GM13977 (cell line): ENCODE results near the gene EPS8L1.
A peak's percentile ranks its signal among the peaks of the same experiment; 100 is the strongest.

Source experiments
- DNase-seq: peaks from one replicate; pipeline ENCODE4 v3.0.0; 2012; ENCODE audit warnings: low spot score
- CTCF ChIP-seq: IDR thresholded peaks from 2 replicates; pipeline ENCODE4 v1.5.1; 2012; ENCODE audit warnings: mild to moderate bottlenecking, control low read depth; ENCODE audit not compliant: insufficient read depth; ENCODE audit errors: extremely low read depth, missing control alignments
- in situ Hi-C: fragments of 300-500 bp; cut with MboI; formaldehyde crosslinking; loops from one replicate; pipeline ENCODE4 v1.12.0; 2022; ENCODE audit warnings: low sequenced_read_pairs, low pct_unique_long_range_greater_than_20kb, mixed read lengths, inconsistent platforms; ENCODE audit not compliant: unreplicated experiment

The EPS8L1 gene

GRCh38 chr19:55096061-55096701, 20.5 kb downstream of the EPS8L1 start:
- in situ Hi-C loops = no loop called here
- no peak for DNase-seq
- no peak for TF ChIP-seq CTCF

- in situ Hi-C loops = no loop called here
- no peak for DNase-seq
- TF ChIP-seq CTCF = no peak
Measured at GRCh38 chr19:55097864-55098715, 22.4 kb downstream of the EPS8L1 start.

- in situ Hi-C loops = no loop called here
- peak; percentile 16 for TF ChIP-seq CTCF
- no peak for DNase-seq
Measured at GRCh38 chr19:55098716-55099556, 23.3 kb downstream of the EPS8L1 start.

GRCh38 chr19:55099557-55100506, 24.2 kb downstream of the EPS8L1 start:
- TF ChIP-seq CTCF = peak; percentile 26
- no peak for DNase-seq
- in situ Hi-C loops = loop anchor here (25.0 kb wide), 1 partner anchor 638 kb away; the partner anchor contains the start of genes CDC42EP5 and LENG9

GRCh38 chr19:55101261-55101660, 25.6 kb downstream of the EPS8L1 start:
- in situ Hi-C loops = loop anchor here (25.0 kb wide), 1 partner anchor 639 kb away; the partner anchor contains the start of genes CDC42EP5 and LENG9
- TF ChIP-seq CTCF = no peak
- no peak for DNase-seq
